ENCODE data around the gene NMD3. TPM values are rescaled to one million over a fixed set of nuclear protein-coding genes. Genes with fewer than 3 reads are reported as not detected.
"Not testable (repeated sequence)": the region's sequence is repeated elsewhere in the genome, so short reads cannot be mapped to it uniquely, and the experiment has no call there.

NMD3 gene
- total RNA-seq, 1 experiment from 2014 or later: 56.3 TPM

- H3K36me3 Mint-ChIP-seq: peaks cover 57% of the 10 kb centered on the region
- no peak overlapping the region for H3K27ac Mint-ChIP-seq
- H3K4me3 Mint-ChIP-seq: no peak overlapping the region
- CTCF ChIA-PET: interaction anchor here (0.5 to 3.2 kb wide), 24 partner anchors 10 to 585 kb away, joined by 3 to 17 read pairs (median 4); partner anchors contain the start of genes NMD3 and SPTSSB
- TF ChIP-seq CTCF (IDR thresholded peaks at IDR 0.05) (peak; percentile 73), NFE2L1 (CRISPR knock-in tag; IDR thresholded peaks at IDR 0.05) (no peak)
- H3K9me3 Mint-ChIP-seq: peaks cover 44% of the 10 kb centered on the region
- H3K27me3 Mint-ChIP-seq (ENCODE audit: low read depth): peaks cover 4% of the 10 kb centered on the region; the same call in 1 of the 2 replicates
- H3K4me1 Mint-ChIP-seq: peaks cover 35% of the 10 kb centered on the region
- POLR2A ChIA-PET: no interaction called here
- ATAC-seq: peak; percentile 80
- peak; percentile 54 for DNase-seq (ENCODE audit: low spot score)
Observed at GRCh38 chr3:161274691-161275298, 53.7 kb downstream of the NMD3 start.

GRCh38 chr3:161275919-161276318 is 54.8 kb downstream of the NMD3 start:
- Mint-ChIP-seq H3K36me3 (peaks cover 59% of the 10 kb centered on the region), H3K9me3 (peaks cover 48% of the 10 kb centered on the region), H3K4me1 (peaks cover 34% of the 10 kb centered on the region), H3K27ac (no peak overlapping the region), H3K27me3 (ENCODE audit: low read depth) (peaks cover 4% of the 10 kb centered on the region; the same call in 1 of the 2 replicates), H3K4me3 (no peak overlapping the region)
- no peak for DNase-seq (ENCODE audit: low spot score)
- TF ChIP-seq ZBTB21 (CRISPR knock-in tag; IDR thresholded peaks at IDR 0.05; ENCODE audit: borderline replicate concordance) (no peak), NR3C1 (CRISPR knock-in tag; conservative IDR thresholded peaks at IDR 0.05; ENCODE audit: low read depth) (no peak), ZNF138 (CRISPR knock-in tag; conservative IDR thresholded peaks at IDR 0.05) (no peak), ZNF512 (CRISPR knock-in tag; IDR thresholded peaks at IDR 0.05; ENCODE audit: borderline replicate concordance) (no peak), ELF4 (CRISPR knock-in tag; IDR thresholded peaks at IDR 0.05; ENCODE audit: low read depth) (no peak), TEAD1 (CRISPR knock-in tag; IDR thresholded peaks at IDR 0.05) (no peak), PRDM15 (CRISPR knock-in tag; IDR thresholded peaks at IDR 0.05) (no peak), CREM (CRISPR knock-in tag; IDR thresholded peaks at IDR 0.05) (no peak), ZBTB43 (CRISPR knock-in tag; IDR thresholded peaks at IDR 0.05) (no peak), E2F4 (CRISPR knock-in tag; IDR thresholded peaks at IDR 0.05; ENCODE audit: borderline replicate concordance, low read depth) (no peak), MYBL2 (CRISPR knock-in tag; IDR thresholded peaks at IDR 0.05) (no peak), ZNF532 (CRISPR knock-in tag; IDR thresholded peaks at IDR 0.05; ENCODE audit: borderline replicate concordance) (no peak), ZNF416 (CRISPR knock-in tag; IDR thresholded peaks at IDR 0.05) (no peak), PRRX2 (CRISPR knock-in tag; IDR thresholded peaks at IDR 0.05) (no peak), FOXJ3 (CRISPR knock-in tag; IDR thresholded peaks at IDR 0.05; ENCODE audit: borderline replicate concordance) (no peak)
- CTCF ChIA-PET: interaction anchor here (0.7 to 3.2 kb wide), 5 partner anchors 55 to 146 kb away, joined by 3 to 15 read pairs (median 7); partner anchors contain the start of gene NMD3
- no peak for ATAC-seq
- POLR2A ChIA-PET: interaction anchor here (0.6 to 1.1 kb wide), 3 partner anchors 29 to 147 kb away, joined by 3 read pairs; partner anchors contain the start of gene SPTSSB

- CTCF ChIA-PET; POLR2A ChIA-PET; H3K27ac Mint-ChIP-seq; ATAC-seq; DNase-seq (ENCODE audit: low spot score); H3K27me3 Mint-ChIP-seq (ENCODE audit: low read depth); H3K4me1 Mint-ChIP-seq; H3K4me3 Mint-ChIP-seq: not testable (repeated sequence)
- Mint-ChIP-seq H3K36me3 (peaks cover 49% of the 10 kb centered on the region), H3K9me3 (peaks cover 62% of the 10 kb centered on the region)
Observed at GRCh38 chr3:161282387-161282786, 61.3 kb downstream of the NMD3 start.
